OCI-LY3 (cell line): ENCODE results near the gene GRWD1.

Experiments
- EZH2phosphoT487 ChIP-seq: fragments of 200-600 bp; shearing (Covaris generic); IDR thresholded peaks from 2 replicates; pipeline ENCODE4 v1.6.1; 2018; ENCODE audit warnings: antibody characterized with exemption, mixed run types, low read depth
- TF ChIP-seq, protein P1 (sequence below): fragments of 200-600, 300-600 bp; sonication (generic); IDR thresholded peaks from 2 replicates; pipeline ENCODE4 v1.5.1; 2014; ENCODE audit warnings: antibody characterized with exemption, low read length, low read depth

DNA sequence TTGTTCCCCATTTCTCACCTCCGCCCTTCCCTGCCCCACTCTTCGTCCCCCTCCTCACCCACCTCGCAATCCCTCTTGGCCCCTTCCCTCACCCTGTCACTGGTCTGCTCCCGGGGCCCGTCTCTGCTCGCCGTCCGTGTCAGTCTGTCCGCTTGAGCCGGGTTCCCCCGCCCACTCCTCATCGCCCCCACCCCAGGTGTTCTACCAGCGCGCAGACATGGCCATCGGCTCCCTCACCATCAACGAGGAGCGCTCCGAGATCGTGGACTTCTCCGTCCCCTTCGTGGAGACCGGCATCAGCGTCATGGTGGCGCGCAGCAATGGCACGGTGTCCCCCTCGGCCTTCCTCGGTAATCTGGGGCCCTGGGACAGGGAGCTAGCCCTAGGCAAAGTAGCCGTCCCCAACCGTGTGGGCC lies 30.0 kb upstream of the GRWD1 start:
- no peak for TF ChIP-seq EZH2phosphoT487
- TF ChIP-seq, protein P1, sequence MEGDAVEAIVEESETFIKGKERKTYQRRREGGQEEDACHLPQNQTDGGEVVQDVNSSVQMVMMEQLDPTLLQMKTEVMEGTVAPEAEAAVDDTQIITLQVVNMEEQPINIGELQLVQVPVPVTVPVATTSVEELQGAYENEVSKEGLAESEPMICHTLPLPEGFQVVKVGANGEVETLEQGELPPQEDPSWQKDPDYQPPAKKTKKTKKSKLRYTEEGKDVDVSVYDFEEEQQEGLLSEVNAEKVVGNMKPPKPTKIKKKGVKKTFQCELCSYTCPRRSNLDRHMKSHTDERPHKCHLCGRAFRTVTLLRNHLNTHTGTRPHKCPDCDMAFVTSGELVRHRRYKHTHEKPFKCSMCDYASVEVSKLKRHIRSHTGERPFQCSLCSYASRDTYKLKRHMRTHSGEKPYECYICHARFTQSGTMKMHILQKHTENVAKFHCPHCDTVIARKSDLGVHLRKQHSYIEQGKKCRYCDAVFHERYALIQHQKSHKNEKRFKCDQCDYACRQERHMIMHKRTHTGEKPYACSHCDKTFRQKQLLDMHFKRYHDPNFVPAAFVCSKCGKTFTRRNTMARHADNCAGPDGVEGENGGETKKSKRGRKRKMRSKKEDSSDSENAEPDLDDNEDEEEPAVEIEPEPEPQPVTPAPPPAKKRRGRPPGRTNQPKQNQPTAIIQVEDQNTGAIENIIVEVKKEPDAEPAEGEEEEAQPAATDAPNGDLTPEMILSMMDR, result no peak
